DOHH2 (cell line): Measurements from ENCODE around the gene RAD23A.

ENCODE experiments used
- H3F3A ChIP-seq: fragments of 200-600 bp; sonication (generic), shearing (Covaris generic); 2 replicates; pipeline ENCODE4 v1.6.0; 2016; ENCODE audit warnings: antibody characterized with exemption, mild to moderate bottlenecking; ENCODE audit not compliant: control insufficient read depth, insufficient read depth
- H3K27ac ChIP-seq: fragments of 200-600 bp; sonication (generic); 2 replicates; pipeline ENCODE4 v1.5.1; 2014; ENCODE audit warnings: low read depth, mild to moderate bottlenecking, low read length, moderate library complexity
- H3K27me3 ChIP-seq: fragments of 200-600 bp; sonication (generic); 2 replicates; pipeline ENCODE4 v1.6.1; 2014; ENCODE audit warnings: mild to moderate bottlenecking, low read length, mixed read lengths; ENCODE audit not compliant: control insufficient read depth
- H3K36me3 ChIP-seq: fragments of 200-600 bp; sonication (generic); 2 replicates; pipeline ENCODE4 v1.6.1; 2014; ENCODE audit warnings: mild to moderate bottlenecking, low read length, moderate library complexity, mixed read lengths; ENCODE audit not compliant: control insufficient read depth
- H3K4me1 ChIP-seq: fragments of 200-600 bp; sonication (generic); 2 replicates; pipeline ENCODE4 v1.6.1; 2014; ENCODE audit warnings: mild to moderate bottlenecking, low read length, mixed read lengths; ENCODE audit not compliant: control insufficient read depth
- H3K4me2 ChIP-seq: fragments of 200-600 bp; sonication (generic); 2 replicates; pipeline ENCODE4 v1.6.0; 2014; ENCODE audit warnings: mild to moderate bottlenecking, low read length, moderate library complexity
- H3K4me3 ChIP-seq: fragments of 200-600 bp; sonication (generic); 2 replicates; pipeline ENCODE4 v1.5.1; 2014; ENCODE audit warnings: mild to moderate bottlenecking, low read length, mixed read lengths
- H3K79me2 ChIP-seq: fragments of 200-600 bp; sonication (generic); 2 replicates; pipeline ENCODE4 v1.6.1; 2014; ENCODE audit warnings: mild to moderate bottlenecking, low read length, mixed read lengths; ENCODE audit not compliant: control insufficient read depth
- H3K9me2 ChIP-seq: fragments of 200-600 bp; sonication (generic); replicated peaks from 2 replicates; pipeline ENCODE4 v1.6.1; 2014; ENCODE audit warnings: mild to moderate bottlenecking, low read length, mixed read lengths; ENCODE audit not compliant: control insufficient read depth
- H3K9me3 ChIP-seq: fragments of 200-600 bp; sonication (generic); 2 replicates; pipeline ENCODE4 v1.6.1; 2014; ENCODE audit warnings: antibody characterized with exemption, low read length, mixed read lengths; ENCODE audit not compliant: control insufficient read depth, insufficient read depth
- H4K20me1 ChIP-seq: fragments of 200-600 bp; sonication (generic); 2 replicates; pipeline ENCODE4 v1.6.0; 2014; ENCODE audit warnings: low read depth, mild to moderate bottlenecking, antibody characterized with exemption, low read length, moderate library complexity; ENCODE audit not compliant: control insufficient read depth, insufficient read depth
- EZH2phosphoT487 ChIP-seq: fragments of 200-600 bp; sonication (generic); IDR thresholded peaks from 2 replicates; pipeline ENCODE4 v1.6.1; 2017; ENCODE audit warnings: borderline replicate concordance, mild to moderate bottlenecking, antibody characterized with exemption, low read length, moderate library complexity, mixed read lengths
- TF ChIP-seq, protein P1 (sequence below): fragments of 200-600 bp; sonication (generic); IDR thresholded peaks from one replicate; pipeline ENCODE4 v1.5.1; 2014; ENCODE audit warnings: antibody characterized with exemption, mild to moderate bottlenecking, low read depth, low read length; ENCODE audit not compliant: poor library complexity, severe bottlenecking

Gene RAD23A

DNA sequence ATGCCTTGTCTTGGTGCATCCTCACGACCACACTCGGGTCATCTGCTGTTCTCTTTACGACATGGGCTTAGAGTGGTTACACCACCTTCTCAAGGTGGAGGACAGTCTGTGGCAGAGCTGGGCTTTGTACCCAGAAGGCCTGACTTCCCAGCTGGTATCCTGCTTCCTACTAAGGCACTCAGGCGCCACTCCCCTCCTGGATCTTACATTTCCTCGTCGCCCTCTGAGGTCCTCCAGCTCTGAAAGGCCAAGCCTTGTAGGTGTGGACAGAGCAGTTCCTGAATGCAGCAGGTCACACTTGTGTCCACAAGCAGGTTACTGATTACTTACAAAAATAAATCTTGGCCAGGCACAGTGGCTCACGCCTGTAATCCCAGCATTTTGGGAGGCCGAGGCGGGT lies 38.5 kb upstream of the RAD23A start:
- no peak for TF ChIP-seq EZH2phosphoT487
- TF ChIP-seq, protein P1, sequence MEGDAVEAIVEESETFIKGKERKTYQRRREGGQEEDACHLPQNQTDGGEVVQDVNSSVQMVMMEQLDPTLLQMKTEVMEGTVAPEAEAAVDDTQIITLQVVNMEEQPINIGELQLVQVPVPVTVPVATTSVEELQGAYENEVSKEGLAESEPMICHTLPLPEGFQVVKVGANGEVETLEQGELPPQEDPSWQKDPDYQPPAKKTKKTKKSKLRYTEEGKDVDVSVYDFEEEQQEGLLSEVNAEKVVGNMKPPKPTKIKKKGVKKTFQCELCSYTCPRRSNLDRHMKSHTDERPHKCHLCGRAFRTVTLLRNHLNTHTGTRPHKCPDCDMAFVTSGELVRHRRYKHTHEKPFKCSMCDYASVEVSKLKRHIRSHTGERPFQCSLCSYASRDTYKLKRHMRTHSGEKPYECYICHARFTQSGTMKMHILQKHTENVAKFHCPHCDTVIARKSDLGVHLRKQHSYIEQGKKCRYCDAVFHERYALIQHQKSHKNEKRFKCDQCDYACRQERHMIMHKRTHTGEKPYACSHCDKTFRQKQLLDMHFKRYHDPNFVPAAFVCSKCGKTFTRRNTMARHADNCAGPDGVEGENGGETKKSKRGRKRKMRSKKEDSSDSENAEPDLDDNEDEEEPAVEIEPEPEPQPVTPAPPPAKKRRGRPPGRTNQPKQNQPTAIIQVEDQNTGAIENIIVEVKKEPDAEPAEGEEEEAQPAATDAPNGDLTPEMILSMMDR, result no peak
- Histone ChIP-seq H3K4me3 (no peak overlapping the region), H4K20me1 (0 out of 2 replicates have a peak, but pooled peaks cover 2% of the 10 kb centered on the region), H3K79me2 (no peaks in the 10 kb centered on the region), H3K27me3 (no peaks in the 10 kb centered on the region), H3K36me3 (no peaks in the 10 kb centered on the region), H3K27ac (no peak overlapping the region), H3K4me1 (no peaks in the 10 kb centered on the region), H3K9me3 (no peaks in the 10 kb centered on the region), H3K9me2 (no peaks in the 10 kb centered on the region), H3K4me2 (no peak overlapping the region), H3F3A (no peaks in the 10 kb centered on the region)

GRCh38 chr19:12912571-12912970 lies 33.1 kb upstream of the RAD23A start:
- no peaks in the 10 kb centered on the region for H3K4me1 ChIP-seq
- H3F3A ChIP-seq, result no peaks in the 10 kb centered on the region
- no peaks in the 10 kb centered on the region for H3K9me2 ChIP-seq
- H3K27me3 ChIP-seq, result no peaks in the 10 kb centered on the region
- no peaks in the 10 kb centered on the region for H3K9me3 ChIP-seq
- H3K36me3 ChIP-seq, result no peaks in the 10 kb centered on the region
- no peaks in the 10 kb centered on the region for H3K79me2 ChIP-seq
- TF ChIP-seq, protein P1, result no peak
- TF ChIP-seq EZH2phosphoT487, result no peak
- no peak overlapping the region for H3K27ac ChIP-seq
- no peaks in the 10 kb centered on the region for H4K20me1 ChIP-seq
- no peak overlapping the region for H3K4me3 ChIP-seq
- no peak overlapping the region for H3K4me2 ChIP-seq

GRCh38 chr19:12913011-12913561 lies 32.6 kb upstream of the RAD23A start:
- TF ChIP-seq, protein P1, result no peak
- TF ChIP-seq EZH2phosphoT487, result no peak
- Histone ChIP-seq H3K36me3 (no peaks in the 10 kb centered on the region), H3K9me2 (no peaks in the 10 kb centered on the region), H3K4me1 (no peaks in the 10 kb centered on the region), H3K4me2 (no peak overlapping the region), H4K20me1 (no peaks in the 10 kb centered on the region), H3F3A (no peaks in the 10 kb centered on the region), H3K27me3 (no peaks in the 10 kb centered on the region), H3K79me2 (no peaks in the 10 kb centered on the region), H3K4me3 (no peak overlapping the region), H3K27ac (no peak overlapping the region), H3K9me3 (no peaks in the 10 kb centered on the region)
